ENCODE results near the gene PLCH2. TPM values are rescaled to one million over a fixed set of nuclear protein-coding genes. Genes with fewer than 3 reads are reported as not detected.

The PLCH2 gene
- total and polyA plus RNA-seq, 9 of the 15 experiments (the other 6 are each of a cell fraction or from before 2014, with no cell fraction given), result 0.16 TPM; not detected in 8

DNA sequence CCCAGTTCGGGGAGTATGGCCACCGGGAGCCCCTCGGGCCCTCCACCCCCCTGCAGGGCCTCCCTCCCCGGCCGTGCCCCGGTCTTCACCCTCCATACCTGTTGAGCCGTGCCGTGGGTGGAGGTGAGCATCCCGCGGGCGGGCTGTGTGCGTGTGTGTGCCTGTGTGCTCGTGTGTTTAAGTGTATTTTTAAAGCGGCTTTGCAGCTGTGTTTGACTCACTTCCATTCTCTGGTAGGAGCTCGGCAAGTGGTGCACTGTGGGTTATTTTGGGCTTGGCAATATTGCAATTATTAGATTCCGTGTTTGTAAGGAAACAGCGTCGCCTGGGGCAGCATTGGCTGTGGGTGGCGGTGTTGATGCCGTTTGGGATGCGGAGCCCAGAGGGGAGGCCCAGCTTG lies 20.3 kb upstream of the PLCH2 start:
- Histone ChIP-seq H3K27ac (ENCODE audit: extremely low read depth, low read depth, low read length) (no peak overlapping the region), H3K4me1 (replicated peaks in 1 of 2; ENCODE audit: control insufficient read depth in 2 of 2, insufficient read depth in 2 of 2, low read length in 2 of 2) (peaks cover 0 to 72% of the 10 kb centered on the region in 2 experiments; a peak in 2 of 5 replicates), H3K9ac (ENCODE audit: insufficient read depth in 1 of 2, low read depth in 2 of 2, low read length in 2 of 2) (no peak overlapping the region), H3K36me3 (ENCODE audit: control insufficient read depth, insufficient read depth, low read length) (no peaks in the 10 kb centered on the region), H3K4me3 (no peak overlapping the region), H3K79me2 (ENCODE audit: control insufficient read depth, insufficient read depth, low read length) (no peaks in the 10 kb centered on the region), H3K4me2 (ENCODE audit: insufficient read depth, low read length) (no peak overlapping the region), H3K9me1 (ENCODE audit: control insufficient read depth, insufficient read depth, low read length) (no peaks in the 10 kb centered on the region), H4K20me1 (replicated peaks; ENCODE audit: control insufficient read depth, insufficient read depth, low read length) (peaks cover 7% of the 10 kb centered on the region; the same call in 1 of the 2 replicates), H3K27me3 (ENCODE audit: control insufficient read depth in 2 of 2, insufficient read depth in 2 of 2, low read length in 2 of 2) (peaks cover 23 to 71% of the 10 kb centered on the region in 2 experiments; a peak in 3 of 5 replicates), H2AFZ (ENCODE audit: low read depth, low read length) (no peak overlapping the region), H3K9me3 (replicated peaks; ENCODE audit: control insufficient read depth, insufficient read depth, low read depth, low read length) (no peaks in the 10 kb centered on the region)
- WGBS (ENCODE audit: insufficient coverage, low coverage, missing lambda C conversion rate), result 3% methylated on average over 21 of the region's 21 CpGs
- FAIRE-seq (no peak), DNase-seq (ENCODE audit: extremely low read depth in 1 of 4, low spot score in 3 of 4) (no peak), ATAC-seq (no peak)
- POLR2A ChIA-PET, result interaction anchor here (0.6 to 1.9 kb wide), 3 partner anchors 9 to 23 kb away, joined by 3 to 10 read pairs (median 4); no protein-coding TSS in a partner anchor
- TF ChIP-seq ZC3H11A (IDR thresholded peaks at IDR 0.05; ENCODE audit: low read depth, low read length) (no peak), ZNF384 (IDR thresholded peaks at IDR 0.05; ENCODE audit: low read depth, low read length) (no peak), CEBPG (CRISPR knock-in tag; IDR thresholded peaks at IDR 0.05) (no peak), CEBPG (tag; conservative IDR thresholded peaks at IDR 0.05 in 1 of 2, IDR thresholded peaks at IDR 0.05 in 1 of 2) (no peak), ZNF408 (CRISPR knock-in tag; IDR thresholded peaks at IDR 0.05; ENCODE audit: low read depth) (no peak), KDM1A (IDR thresholded peaks at IDR 0.05) (no peak), SRSF1 (IDR thresholded peaks at IDR 0.05; ENCODE audit: low read depth, low read length) (no peak), EZH2 (IDR thresholded peaks at IDR 0.05; ENCODE audit: borderline replicate concordance, low read depth, low read length) (no peak), ZSCAN29 (IDR thresholded peaks at IDR 0.05) (no peak), HNRNPH1 (optimal IDR thresholded peaks at IDR 0.05; ENCODE audit: low read depth, low read length) (no peak), KLF6 (CRISPR knock-in tag; IDR thresholded peaks at IDR 0.05; ENCODE audit: borderline replicate concordance) (no peak), HIVEP1 (CRISPR knock-in tag; IDR thresholded peaks at IDR 0.05) (no peak)
- TF ChIP-seq, protein P1, sequence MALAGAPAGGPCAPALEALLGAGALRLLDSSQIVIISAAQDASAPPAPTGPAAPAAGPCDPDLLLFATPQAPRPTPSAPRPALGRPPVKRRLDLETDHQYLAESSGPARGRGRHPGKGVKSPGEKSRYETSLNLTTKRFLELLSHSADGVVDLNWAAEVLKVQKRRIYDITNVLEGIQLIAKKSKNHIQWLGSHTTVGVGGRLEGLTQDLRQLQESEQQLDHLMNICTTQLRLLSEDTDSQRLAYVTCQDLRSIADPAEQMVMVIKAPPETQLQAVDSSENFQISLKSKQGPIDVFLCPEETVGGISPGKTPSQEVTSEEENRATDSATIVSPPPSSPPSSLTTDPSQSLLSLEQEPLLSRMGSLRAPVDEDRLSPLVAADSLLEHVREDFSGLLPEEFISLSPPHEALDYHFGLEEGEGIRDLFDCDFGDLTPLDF (CRISPR knock-in tag; IDR thresholded peaks at IDR 0.05), result no peak
- TF ChIP-seq, protein P2, sequence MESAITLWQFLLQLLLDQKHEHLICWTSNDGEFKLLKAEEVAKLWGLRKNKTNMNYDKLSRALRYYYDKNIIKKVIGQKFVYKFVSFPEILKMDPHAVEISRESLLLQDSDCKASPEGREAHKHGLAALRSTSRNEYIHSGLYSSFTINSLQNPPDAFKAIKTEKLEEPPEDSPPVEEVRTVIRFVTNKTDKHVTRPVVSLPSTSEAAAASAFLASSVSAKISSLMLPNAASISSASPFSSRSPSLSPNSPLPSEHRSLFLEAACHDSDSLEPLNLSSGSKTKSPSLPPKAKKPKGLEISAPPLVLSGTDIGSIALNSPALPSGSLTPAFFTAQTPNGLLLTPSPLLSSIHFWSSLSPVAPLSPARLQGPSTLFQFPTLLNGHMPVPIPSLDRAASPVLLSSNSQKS (CRISPR knock-in tag; IDR thresholded peaks at IDR 0.05), result no peak
- intact Hi-C loops (cut with micrococcal nuclease), result no loop called here
- no TSS peak for BruUV-seq (replicated peaks)
- in situ Hi-C loops (cut with MboI), result no loop called here
- CTCF ChIA-PET (ENCODE audit: low intra/inter-chr PET ratio), result no interaction called here
